ENCODE results near the gene CCDC175. TPM values are rescaled to one million over a fixed set of nuclear protein-coding genes. Genes with fewer than 3 reads are reported as not detected.

Gene CCDC175
- total and polyA plus RNA-seq, 8 donors: not detected

DNA sequence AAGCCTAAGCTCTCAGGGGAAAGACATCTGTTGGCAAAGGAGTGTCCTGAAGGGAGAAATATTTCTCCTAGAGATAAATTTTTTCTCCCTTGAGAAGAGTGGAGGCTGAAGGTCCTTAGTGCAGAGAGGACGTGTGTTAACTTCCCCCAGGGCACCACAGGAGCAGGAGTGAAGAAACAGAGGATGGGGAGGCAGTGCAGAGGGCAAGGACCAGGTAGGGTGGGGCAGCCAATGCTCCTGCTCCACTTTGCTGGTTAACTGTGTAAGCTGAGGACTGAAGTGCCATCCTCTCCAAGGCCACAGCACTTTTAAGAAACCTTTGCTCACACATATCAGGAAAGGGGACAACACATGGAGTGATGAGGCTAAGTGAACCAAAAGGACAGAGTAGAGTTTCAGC, 96.4 kb downstream of the CCDC175 start:
- TF ChIP-seq EP300 (IDR thresholded peaks at IDR 0.05) (no peak), POLR2AphosphoS5 (IDR thresholded peaks at IDR 0.05) (no peak), POLR2A (IDR thresholded peaks at IDR 0.05) (no peak)
- TF ChIP-seq, protein P1, sequence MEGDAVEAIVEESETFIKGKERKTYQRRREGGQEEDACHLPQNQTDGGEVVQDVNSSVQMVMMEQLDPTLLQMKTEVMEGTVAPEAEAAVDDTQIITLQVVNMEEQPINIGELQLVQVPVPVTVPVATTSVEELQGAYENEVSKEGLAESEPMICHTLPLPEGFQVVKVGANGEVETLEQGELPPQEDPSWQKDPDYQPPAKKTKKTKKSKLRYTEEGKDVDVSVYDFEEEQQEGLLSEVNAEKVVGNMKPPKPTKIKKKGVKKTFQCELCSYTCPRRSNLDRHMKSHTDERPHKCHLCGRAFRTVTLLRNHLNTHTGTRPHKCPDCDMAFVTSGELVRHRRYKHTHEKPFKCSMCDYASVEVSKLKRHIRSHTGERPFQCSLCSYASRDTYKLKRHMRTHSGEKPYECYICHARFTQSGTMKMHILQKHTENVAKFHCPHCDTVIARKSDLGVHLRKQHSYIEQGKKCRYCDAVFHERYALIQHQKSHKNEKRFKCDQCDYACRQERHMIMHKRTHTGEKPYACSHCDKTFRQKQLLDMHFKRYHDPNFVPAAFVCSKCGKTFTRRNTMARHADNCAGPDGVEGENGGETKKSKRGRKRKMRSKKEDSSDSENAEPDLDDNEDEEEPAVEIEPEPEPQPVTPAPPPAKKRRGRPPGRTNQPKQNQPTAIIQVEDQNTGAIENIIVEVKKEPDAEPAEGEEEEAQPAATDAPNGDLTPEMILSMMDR (IDR thresholded peaks at IDR 0.05): no peak
- no peak for DNase-seq
- peak overlapping the region in 1 of 4 donors; percentile 4 for H3K4me3 ChIP-seq
- 28 to 64% (median 46%) methylated on average over 1 of the region's 1 CpG for WGBS, 5 donors
- peaks cover 23 to 48% (median 35%) of the 10 kb centered on the region in 4 donors for H3K4me1 ChIP-seq
- peak overlapping the region in 2 of 5 donors; percentile 55 to 94 for H3K27ac ChIP-seq
- no peaks in the 10 kb centered on the region for H3K9me3 ChIP-seq
- intact Hi-C loops (cut with DNase I; ENCODE audit: low total_unique reads): no loop called here
- no peaks in the 10 kb centered on the region for H3K27me3 ChIP-seq
- H3K36me3 ChIP-seq: peaks cover 0 to 33% (median 20%) of the 10 kb centered on the region in 4 donors

DNA sequence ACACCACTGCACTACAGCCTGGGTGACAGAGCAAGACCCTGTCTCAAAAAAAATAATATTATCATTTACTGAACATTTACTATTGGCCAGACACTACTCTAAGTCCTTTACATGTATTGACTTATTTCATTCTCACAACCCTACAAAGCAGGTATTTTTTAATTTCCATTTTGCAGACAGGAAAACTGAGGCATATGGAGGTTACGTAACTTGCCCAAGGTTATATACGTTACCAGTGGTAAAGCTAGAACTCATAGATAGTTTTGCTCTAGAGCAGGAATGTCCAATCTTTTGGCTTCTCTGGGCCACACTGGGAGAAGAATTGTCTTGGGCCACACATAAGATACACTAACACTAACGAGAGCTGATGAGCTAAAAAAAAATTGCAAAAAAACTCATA, 98.1 kb downstream of the CCDC175 start:
- peaks cover 3 to 47% (median 35%) of the 10 kb centered on the region in 4 donors for H3K36me3 ChIP-seq
- 91 to 96% (median 95%) methylated on average over 3 of the region's 3 CpGs for WGBS, 5 donors
- no peak overlapping the region for H3K4me3 ChIP-seq
- H3K27me3 ChIP-seq: no peaks in the 10 kb centered on the region
- peaks cover 21 to 53% (median 32%) of the 10 kb centered on the region in 4 donors for H3K4me1 ChIP-seq
- H3K27ac ChIP-seq: no peak overlapping the region
- DNase-seq: no peak
- TF ChIP-seq, protein P1 (IDR thresholded peaks at IDR 0.05): no peak
- TF ChIP-seq POLR2AphosphoS5 (IDR thresholded peaks at IDR 0.05) (no peak), EP300 (IDR thresholded peaks at IDR 0.05) (no peak)
- no peaks in the 10 kb centered on the region for H3K9me3 ChIP-seq
- intact Hi-C loops (cut with DNase I; ENCODE audit: low total_unique reads): no loop called here

DNA sequence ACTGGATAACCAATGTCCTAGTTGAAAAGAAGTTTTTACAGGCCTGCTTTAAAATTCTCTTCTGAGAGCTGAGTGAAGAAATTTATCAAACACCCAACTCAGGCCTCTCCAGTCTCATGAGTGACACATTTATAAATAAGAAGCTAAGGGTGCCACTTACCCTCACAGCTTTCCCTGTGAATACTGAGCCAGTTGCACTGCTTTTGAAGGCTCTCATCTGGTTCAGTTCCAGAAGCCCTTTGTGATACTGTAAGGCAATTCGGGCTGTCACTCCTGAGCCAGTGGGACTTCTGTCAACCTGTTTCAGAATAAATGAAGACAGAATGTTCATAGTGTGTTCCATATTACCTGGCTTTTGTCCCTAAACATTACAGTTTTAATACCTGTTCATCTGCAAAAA, 100.9 kb downstream of the CCDC175 start:
- peaks cover 3 to 73% (median 59%) of the 10 kb centered on the region in 4 donors for H3K36me3 ChIP-seq
- intact Hi-C loops (cut with DNase I; ENCODE audit: low total_unique reads): no loop called here
- DNase-seq: no peak
- H3K9me3 ChIP-seq: no peaks in the 10 kb centered on the region
- 79 to 100% (median 90%) methylated on average over 1 of the region's 1 CpG for WGBS, 5 donors
- H3K4me3 ChIP-seq: no peak overlapping the region
- no peaks in the 10 kb centered on the region for H3K27me3 ChIP-seq
- H3K4me1 ChIP-seq: peaks cover 0 to 25% (median 8%) of the 10 kb centered on the region in 4 donors
- TF ChIP-seq, protein P1 (IDR thresholded peaks at IDR 0.05): no peak
- TF ChIP-seq EP300 (IDR thresholded peaks at IDR 0.05): no peak
- H3K27ac ChIP-seq: no peak overlapping the region

DNA sequence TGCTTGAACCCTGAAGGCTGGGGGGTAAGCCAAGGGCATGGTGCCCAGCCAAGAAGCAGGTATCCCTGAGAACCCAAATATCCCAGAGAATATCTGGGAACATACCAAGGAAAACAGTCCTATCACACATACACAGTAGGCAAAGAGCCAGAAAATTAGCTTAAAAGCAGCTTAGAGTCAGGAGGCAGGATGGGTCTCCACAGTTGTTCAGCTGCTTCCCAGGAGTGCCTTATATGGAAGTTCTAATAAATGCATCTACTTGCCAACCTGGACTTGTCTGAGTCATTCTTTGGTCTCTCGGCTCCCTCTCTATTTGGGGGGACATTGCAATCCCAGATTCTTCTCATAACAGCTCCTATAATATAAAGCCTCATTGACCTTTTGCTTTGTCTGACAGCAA, 102.4 kb downstream of the CCDC175 start:
- TF ChIP-seq, protein P1 (IDR thresholded peaks at IDR 0.05): no peak
- TF ChIP-seq POLR2AphosphoS5 (IDR thresholded peaks at IDR 0.05) (no peak), POLR2A (IDR thresholded peaks at IDR 0.05) (no peak), EP300 (IDR thresholded peaks at IDR 0.05) (no peak)
- Histone ChIP-seq H3K36me3 (peaks cover 3 to 79% (median 68%) of the 10 kb centered on the region in 4 donors), H3K9me3 (no peaks in the 10 kb centered on the region), H3K27ac (no peak overlapping the region), H3K27me3 (no peaks in the 10 kb centered on the region), H3K4me1 (peaks cover 0 to 11% (median 0%) of the 10 kb centered on the region in 4 donors), H3K4me3 (no peak overlapping the region)
- DNase-seq: no peak
- WGBS, 5 donors: 44 to 67% (median 56%) methylated on average over 1 of the region's 1 CpG
- intact Hi-C loops (cut with DNase I; ENCODE audit: low total_unique reads): no loop called here
